ENCODE measurements around the gene HOXD8.

The HOXD8 gene

GRCh38 chr2:176130957-176131847, 1.7 kb downstream of the HOXD8 start:
- no peak for DNase-seq

- no peak for DNase-seq
Observed at GRCh38 chr2:176131848-176132158, 2.3 kb downstream of the HOXD8 start.

- DNase-seq, result no peak
Observed at GRCh38 chr2:176132205-176133171, 3.0 kb downstream of the HOXD8 start.

DNA sequence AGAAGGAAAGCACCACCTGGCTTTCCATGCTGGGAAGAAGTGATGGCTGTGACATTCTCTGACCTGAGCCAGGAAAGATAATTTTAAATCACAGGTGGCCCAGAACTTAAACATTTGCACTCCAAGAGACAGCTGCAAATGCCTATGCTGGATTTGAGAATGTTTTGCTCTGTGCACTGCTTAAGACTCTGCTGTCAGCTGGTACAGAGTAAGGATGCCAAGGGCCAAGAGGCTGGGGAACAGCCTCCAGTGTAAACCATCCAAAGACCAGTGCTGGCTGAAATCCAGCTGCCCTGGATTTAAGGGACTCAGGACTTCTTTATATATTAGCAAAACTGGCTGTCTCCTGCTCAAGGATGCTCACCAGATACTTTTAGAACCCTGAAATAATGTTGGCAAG, 3.9 kb downstream of the HOXD8 start:
- no peak for DNase-seq

GRCh38 chr2:176134035-176134434, 4.5 kb downstream of the HOXD8 start:
- no peak for DNase-seq

DNA sequence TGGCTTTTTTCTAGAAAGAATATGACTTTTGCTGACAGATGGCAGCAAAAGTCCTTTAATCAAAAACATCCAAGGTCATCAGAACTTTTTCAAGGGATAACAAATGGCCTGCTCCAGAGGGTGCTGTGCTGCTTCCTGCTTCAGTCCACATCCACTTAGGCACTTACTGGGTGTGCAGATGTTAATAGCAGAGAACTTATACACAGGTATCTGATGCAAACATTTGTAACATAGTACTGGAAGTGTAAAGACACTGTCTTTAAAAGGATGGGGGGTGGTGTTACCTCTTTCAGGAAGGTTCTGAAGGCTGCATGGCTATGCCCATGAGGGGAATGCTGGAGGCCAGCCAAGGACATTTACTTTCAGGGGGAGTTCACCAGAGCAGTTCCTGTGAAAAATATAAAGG, 5.5 kb downstream of the HOXD8 start:
- no peak for DNase-seq

DNA sequence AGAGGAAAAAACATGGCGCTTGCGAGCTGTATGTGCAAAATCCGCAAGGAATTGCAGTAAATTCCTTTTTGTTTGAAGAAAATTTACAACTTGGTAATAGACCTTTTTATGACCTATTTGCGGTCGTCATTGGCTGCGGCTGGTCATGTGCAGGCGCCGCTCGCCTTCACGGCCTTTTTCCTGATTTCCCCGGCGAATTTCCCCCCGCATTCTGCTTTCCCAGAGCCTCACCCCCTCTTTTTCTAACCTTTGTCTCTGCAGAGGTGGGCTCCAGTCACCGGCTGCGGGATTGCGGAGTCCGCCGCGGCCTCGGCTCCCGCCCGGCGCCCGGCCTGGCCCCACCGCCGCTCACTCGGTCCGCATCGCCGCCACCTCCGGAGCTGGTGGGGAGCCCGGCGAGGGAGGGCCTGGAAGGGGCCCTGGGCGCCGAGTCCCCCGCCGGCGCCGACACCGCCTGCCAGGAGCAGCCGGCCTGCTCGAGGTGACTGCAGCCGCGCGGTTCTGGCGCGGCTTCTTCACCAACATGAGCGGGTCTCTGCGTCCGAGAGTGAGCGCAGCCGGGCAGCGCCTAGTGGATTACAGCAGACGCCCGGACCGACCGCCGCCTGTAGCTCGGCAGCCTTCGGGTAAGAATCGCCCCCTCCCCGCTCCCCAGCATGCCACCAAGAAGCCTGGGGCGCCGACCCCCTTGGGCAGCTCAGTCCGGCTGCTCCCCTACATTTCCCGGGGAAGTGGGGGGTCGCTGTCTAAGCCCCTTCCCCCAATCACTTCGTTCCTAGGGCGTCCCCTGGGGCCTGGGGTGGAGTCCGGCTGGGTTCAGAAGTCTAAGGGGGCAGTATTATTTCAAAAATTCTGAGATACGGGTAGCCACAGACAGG, 7.1 kb downstream of the HOXD8 start:
- no peak for DNase-seq

DNA sequence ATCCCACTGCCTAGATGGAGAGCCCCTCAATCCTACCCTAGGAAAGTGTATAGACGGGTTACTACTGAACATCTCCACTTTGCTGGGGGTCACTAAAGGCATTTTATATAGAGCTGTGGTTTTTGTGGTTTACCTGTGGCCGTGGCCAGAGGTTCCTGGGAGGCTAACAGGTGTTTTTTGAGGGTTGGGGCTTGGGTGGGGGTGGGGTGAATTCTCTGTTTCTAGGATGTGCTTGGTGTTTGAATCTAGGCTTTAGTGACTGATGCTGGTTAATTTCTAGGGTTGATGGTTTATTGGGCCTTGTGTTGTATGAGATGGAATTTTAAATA, 7.7 kb downstream of the HOXD8 start:
- no peak for DNase-seq

DNA sequence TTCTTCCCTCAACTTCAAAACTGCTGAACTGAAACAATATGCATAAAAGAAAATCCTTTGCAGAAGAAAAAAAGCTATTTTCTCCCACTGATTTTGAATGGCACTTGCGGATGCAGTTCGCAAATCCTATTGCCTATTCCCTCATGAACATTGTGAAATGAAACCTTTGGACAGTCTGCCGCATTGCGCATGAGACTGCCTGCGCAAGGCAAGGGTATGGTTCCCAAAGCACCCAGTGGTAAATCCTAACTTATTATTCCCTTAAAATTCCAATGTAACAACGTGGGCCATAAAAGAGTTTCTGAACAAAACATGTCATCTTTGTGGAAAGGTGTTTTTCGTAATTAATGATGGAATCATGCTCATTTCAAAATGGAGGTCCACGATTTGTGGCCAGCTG, 8.4 kb downstream of the HOXD8 start:
- DNase-seq, result no peak

- no peak for DNase-seq
Observed at GRCh38 chr2:176138526-176138922, 9.0 kb downstream of the HOXD8 start.

- no peak for DNase-seq
Observed at GRCh38 chr2:176138923-176139660, 9.6 kb downstream of the HOXD8 start.

- no peak for DNase-seq
Observed at GRCh38 chr2:176139661-176140512, 10.4 kb downstream of the HOXD8 start.

- peak; percentile 46 for DNase-seq
Observed at GRCh38 chr2:176140513-176141317, 11.2 kb downstream of the HOXD8 start.

DNA sequence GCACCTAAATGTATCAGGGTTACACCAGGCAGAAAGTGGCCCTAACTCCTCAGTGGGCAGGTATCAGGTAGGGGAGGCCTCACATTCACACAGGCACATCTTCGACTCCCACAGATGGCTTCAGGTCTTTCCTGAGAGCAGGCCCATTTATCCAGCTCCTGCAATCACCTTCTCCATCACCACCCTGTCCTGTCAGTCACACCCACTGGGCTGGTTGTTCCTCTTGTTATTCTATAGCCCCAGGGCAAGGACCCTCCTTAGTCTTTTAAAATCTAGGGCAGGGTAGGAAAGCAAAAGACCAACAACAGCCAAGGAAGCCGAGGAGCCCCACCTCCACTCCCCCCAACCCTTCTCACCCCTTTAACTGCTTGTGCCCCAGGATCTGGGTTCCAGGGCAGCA, 12.8 kb downstream of the HOXD8 start:
- no peak for DNase-seq

DNA sequence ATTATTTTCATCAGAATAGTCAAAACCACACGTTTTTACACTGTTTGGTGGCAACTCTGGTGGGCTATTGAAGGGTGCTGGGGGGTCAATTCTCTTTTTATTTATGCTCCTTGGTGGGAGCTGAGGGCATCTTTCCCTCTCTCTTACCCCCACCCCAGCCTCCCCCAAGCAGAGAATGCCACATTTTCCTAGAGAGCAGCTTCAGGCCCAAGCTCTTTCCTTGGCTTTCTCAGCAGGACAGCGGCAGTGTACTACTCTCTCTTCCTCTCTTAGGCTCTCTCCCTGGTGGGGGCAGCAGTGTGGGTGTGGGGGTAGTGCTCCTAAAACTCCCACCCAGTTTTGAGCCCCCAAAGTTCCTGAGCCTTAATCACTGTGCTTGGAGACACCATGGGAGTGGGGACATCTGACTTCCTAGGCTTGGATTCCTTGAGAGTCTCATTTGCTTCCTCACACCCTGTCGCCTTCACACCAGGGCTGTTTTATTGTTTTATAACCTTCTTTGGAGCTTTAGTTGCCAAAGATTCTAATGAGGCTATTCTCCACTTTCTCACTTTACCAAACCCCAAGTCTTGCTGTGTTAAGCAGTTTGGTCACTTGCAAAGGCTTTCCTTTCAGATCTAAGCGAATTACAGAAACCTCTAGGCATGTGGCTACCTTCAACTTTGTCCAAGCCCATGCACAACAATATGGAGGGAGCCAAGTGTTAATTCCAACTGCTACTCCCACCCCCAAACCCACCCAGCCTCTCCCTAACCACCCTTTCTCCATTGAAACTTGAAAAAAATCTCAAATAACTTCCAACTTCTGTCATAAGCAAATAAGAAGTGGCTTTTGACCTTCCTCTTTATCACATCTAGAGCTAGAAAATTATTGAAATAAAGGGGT, 15.8 kb downstream of the HOXD8 start:
- DNase-seq, result no peak

- DNase-seq, result no peak
Observed at GRCh38 chr2:176146101-176146500, 16.6 kb downstream of the HOXD8 start.

GRCh38 chr2:176146645-176147044, 17.1 kb downstream of the HOXD8 start:
- no peak for DNase-seq

DNA sequence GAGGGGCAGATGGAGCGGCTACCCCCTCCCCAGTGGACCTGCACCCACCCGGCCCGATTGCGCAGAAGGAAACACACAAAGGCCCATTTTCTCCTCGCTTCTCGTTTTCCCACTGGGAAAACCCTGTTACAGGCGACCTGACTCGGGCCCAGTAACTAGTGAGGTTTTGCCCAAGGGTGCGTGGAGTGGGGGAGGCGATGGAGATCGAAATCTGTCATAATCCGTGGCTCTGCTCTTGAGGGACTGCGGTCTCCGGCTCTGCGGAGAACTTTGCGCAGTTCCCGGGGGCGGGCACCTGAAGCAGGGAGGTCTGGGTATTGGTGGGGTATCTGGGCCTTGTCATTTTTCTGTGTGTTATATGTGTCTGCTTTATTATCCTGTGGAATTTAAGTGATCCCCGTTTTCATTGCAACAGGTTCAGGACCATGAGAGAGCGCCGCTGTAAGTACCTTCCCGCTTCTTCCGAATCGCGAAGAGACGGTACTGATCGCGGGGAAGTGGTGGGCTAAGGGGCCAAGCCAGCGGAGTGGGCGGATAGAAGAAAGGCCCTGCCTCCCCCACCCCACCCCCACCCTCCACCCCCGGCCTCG, 17.8 kb downstream of the HOXD8 start:
- no peak for DNase-seq
